Natural killer cell (primary cell): ENCODE results near the gene THRB. TPM values are rescaled to one million over a fixed set of nuclear protein-coding genes. Genes with fewer than 3 reads are reported as not detected.

Experiments
- ATAC-seq, 3 donors: fragments of 150-1000 bp in 2 of 3; fragments of 200-7000 bp in 1 of 3; cut with Tn5 transposase; 1 replicate in 1 of 3; 2 replicates in 2 of 3; pipeline ENCODE4 v1.10.0; 2021; ENCODE audit warnings: mild to moderate bottlenecking in 2 of 3, moderate library complexity in 2 of 3
- DNase-seq, 2 donors: peaks; one replicate each; pipeline versions ENCODE4 v3.0.0 to v3.0.0-alpha.2; 2013 to 2021; ENCODE audit warnings: mixed read lengths in 1 of 2
- H3K27ac ChIP-seq: one replicate; pipeline ENCODE4 v1.5.1; 2013; ENCODE audit warnings: mild to moderate bottlenecking, low read length
- H3K27me3 ChIP-seq: one replicate; pipeline ENCODE4 v1.6.1; 2013; ENCODE audit warnings: low read length; ENCODE audit not compliant: control insufficient read depth, insufficient read depth
- H3K36me3 ChIP-seq: one replicate; pipeline ENCODE4 v1.6.1; 2013; ENCODE audit warnings: low read length; ENCODE audit not compliant: control insufficient read depth, insufficient read depth
- H3K4me1 ChIP-seq: one replicate; pipeline ENCODE4 v1.6.1; 2013; ENCODE audit warnings: low read length; ENCODE audit not compliant: control insufficient read depth, insufficient read depth
- H3K4me3 ChIP-seq: one replicate; pipeline ENCODE4 v1.5.1; 2013; ENCODE audit warnings: low read length
- H3K9me3 ChIP-seq: one replicate; pipeline ENCODE4 v1.6.1; 2013; ENCODE audit warnings: low read length; ENCODE audit not compliant: control insufficient read depth, insufficient read depth
- H3K27ac Mint-ChIP-seq, 2 donors: one replicate each; pipeline ENCODE4 v1.8.0; 2022; ENCODE audit warnings: mild to moderate bottlenecking in 2 of 2, mixed read lengths in 2 of 2, moderate library complexity in 1 of 2
- H3K27me3 Mint-ChIP-seq, 2 donors: one replicate each; pipeline ENCODE4 v1.8.0; 2022; ENCODE audit warnings: low read depth in 2 of 2, mixed read lengths in 2 of 2
- H3K36me3 Mint-ChIP-seq: one replicate; pipeline ENCODE4 v1.8.0; 2022; ENCODE audit warnings: mixed read lengths
- H3K4me1 Mint-ChIP-seq, 2 donors: one replicate each; pipeline ENCODE4 v1.8.0; 2022; ENCODE audit warnings: mixed read lengths in 2 of 2
- H3K4me3 Mint-ChIP-seq: one replicate; pipeline ENCODE4 v1.8.0; 2022; ENCODE audit warnings: mild to moderate bottlenecking, moderate library complexity, mixed read lengths
- H3K9me3 Mint-ChIP-seq, 2 donors: one replicate each; pipeline ENCODE4 v1.8.0; 2022; ENCODE audit warnings: mixed read lengths in 2 of 2
- WGBS: methylation state at CpG from one replicate; pipeline ENCODE4 v1.1.7; 2013; ENCODE audit warnings: missing lambda C conversion rate; ENCODE audit not compliant: insufficient coverage; 5-methylcytosine and 5-hydroxymethylcytosine counted together
- intact Hi-C: fragments of 100-400 bp; cut with micrococcal nuclease; formaldehyde crosslinking; loops from one replicate; pipeline ENCODE4 v1.14.2; 2022
- total RNA-seq, 4 donors: library from RNA; stranded (reverse); fragments of 120-200 nt in 1 of 4; gene quantifications; one replicate each; pipeline versions ENCODE4 v1.2.3 to v1.2.4, GENCODE V29; 2013 to 2022
- TF ChIP-seq, protein P1 (sequence below): fragments of 200-600 bp; IDR thresholded peaks from one replicate; pipeline ENCODE4 v1.8.0; 2022; ENCODE audit warnings: antibody characterized with exemption

The THRB gene
- total RNA-seq, 3 donors from 2014 or later (not counting 1 experiment from before 2014, with no cell fraction given) = 0.05 TPM; not detected in 2

DNA sequence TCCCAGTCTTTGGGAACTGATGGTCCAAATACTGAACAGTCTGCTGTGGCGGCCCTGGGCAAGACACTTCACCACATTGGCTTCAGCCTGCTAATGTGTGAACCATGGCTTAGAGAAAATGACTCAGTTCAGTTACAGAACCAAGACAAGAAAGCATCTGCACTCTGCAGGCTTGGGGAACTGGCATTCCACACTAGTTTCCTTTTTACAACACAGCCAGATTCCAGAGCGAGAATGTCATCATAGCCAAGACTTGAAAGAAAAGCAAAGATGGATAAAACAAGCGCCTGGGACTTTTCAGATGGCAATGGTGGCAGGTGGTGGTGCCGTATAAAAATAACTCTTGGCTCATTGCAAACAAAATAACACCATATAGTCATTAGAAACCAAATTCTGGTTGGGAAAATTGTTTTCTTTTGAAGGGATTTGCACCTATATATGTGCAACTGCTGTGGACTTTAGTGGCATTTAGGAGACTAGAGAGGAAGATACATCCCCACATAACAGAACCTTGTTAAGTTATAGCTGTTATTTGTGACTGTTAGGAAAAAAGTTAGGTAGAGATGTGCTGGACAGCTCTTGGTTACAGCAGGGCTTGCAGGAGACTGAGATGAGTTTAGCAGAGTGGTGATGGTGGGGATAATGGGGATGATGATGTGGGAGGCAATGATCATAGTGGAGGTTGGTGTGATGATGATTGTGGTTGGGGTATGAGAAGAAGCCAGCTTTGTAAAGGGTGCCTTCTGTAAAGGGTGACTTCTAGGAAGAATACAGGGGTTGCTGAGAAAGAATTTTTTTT lies 273.6 kb downstream of the THRB start:
- no peaks in the 10 kb centered on the region for H3K4me1 ChIP-seq
- Mint-ChIP-seq H3K4me3 (no peak overlapping the region), H3K27ac (no peak overlapping the region), H3K9me3 (no peaks in the 10 kb centered on the region), H3K27me3 (peaks cover 0 to 3% of the 10 kb centered on the region in 2 donors), H3K4me1 (no peaks in the 10 kb centered on the region), H3K36me3 (no peaks in the 10 kb centered on the region)
- WGBS = 86% methylated on average over 3 of the region's 4 CpGs
- no peak for DNase-seq
- no peaks in the 10 kb centered on the region for H3K9me3 ChIP-seq
- intact Hi-C loops = no loop called here
- no peak for ATAC-seq
- no peak overlapping the region for H3K4me3 ChIP-seq
- H3K27me3 ChIP-seq = no peaks in the 10 kb centered on the region
- H3K36me3 ChIP-seq = no peaks in the 10 kb centered on the region
- no peak overlapping the region for H3K27ac ChIP-seq
- TF ChIP-seq, protein P1, sequence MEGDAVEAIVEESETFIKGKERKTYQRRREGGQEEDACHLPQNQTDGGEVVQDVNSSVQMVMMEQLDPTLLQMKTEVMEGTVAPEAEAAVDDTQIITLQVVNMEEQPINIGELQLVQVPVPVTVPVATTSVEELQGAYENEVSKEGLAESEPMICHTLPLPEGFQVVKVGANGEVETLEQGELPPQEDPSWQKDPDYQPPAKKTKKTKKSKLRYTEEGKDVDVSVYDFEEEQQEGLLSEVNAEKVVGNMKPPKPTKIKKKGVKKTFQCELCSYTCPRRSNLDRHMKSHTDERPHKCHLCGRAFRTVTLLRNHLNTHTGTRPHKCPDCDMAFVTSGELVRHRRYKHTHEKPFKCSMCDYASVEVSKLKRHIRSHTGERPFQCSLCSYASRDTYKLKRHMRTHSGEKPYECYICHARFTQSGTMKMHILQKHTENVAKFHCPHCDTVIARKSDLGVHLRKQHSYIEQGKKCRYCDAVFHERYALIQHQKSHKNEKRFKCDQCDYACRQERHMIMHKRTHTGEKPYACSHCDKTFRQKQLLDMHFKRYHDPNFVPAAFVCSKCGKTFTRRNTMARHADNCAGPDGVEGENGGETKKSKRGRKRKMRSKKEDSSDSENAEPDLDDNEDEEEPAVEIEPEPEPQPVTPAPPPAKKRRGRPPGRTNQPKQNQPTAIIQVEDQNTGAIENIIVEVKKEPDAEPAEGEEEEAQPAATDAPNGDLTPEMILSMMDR = no peak

DNA sequence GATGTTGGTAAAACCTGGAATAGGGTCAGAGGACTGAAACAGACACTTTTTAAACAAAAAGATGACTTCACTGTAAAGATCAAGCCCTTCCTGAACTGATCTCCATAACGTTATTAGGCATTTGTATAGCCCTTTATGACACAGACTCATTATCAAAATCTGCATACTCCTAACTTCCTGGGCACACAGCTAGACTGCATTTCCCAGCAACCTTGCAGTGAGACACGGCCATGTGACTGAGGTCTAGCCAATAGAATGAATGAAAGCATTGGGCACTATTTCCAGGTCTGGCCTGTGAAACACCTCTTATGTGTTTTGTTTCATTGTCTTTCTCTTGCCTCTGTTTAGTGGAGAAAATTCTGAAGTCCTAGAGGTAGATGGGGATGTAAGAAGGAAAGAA lies 279.1 kb downstream of the THRB start:
- WGBS = 76% methylated on average over 2 of the region's 2 CpGs
- no peak for ATAC-seq
- H3K4me1 ChIP-seq = no peaks in the 10 kb centered on the region
- no peaks in the 10 kb centered on the region for H3K36me3 Mint-ChIP-seq
- H3K27me3 Mint-ChIP-seq = no peaks in the 10 kb centered on the region
- no peak for DNase-seq
- H3K4me3 Mint-ChIP-seq = no peak overlapping the region
- no peak overlapping the region for H3K27ac ChIP-seq
- intact Hi-C loops = no loop called here
- H3K4me1 Mint-ChIP-seq = no peaks in the 10 kb centered on the region
- H3K9me3 ChIP-seq = no peaks in the 10 kb centered on the region
- H3K27me3 ChIP-seq = no peaks in the 10 kb centered on the region
- no peak overlapping the region for H3K27ac Mint-ChIP-seq
- no peaks in the 10 kb centered on the region for H3K9me3 Mint-ChIP-seq
- TF ChIP-seq, protein P1 = no peak
- H3K36me3 ChIP-seq = no peaks in the 10 kb centered on the region
- H3K4me3 ChIP-seq = no peak overlapping the region

DNA sequence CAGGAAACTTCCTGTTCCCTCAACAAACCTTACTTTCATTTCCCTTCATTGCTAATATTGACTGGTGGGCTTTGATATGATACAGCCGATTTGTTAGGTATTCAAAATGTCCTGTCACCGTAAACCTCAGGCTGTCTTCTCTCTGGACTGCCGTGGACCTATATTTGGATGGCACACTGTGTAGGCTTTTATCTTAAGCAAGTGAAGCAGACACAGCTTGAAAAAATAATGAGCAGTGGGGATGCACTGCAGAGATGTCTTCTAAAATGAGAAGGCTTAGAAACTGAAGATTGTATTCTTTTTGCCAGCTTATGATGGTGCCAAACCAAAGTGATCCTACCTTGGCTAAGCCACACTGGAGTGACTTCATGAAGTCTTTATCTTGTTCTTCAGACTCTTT lies 283.3 kb downstream of the THRB start:
- H3K4me1 ChIP-seq = no peaks in the 10 kb centered on the region
- H3K4me3 Mint-ChIP-seq = no peak overlapping the region

More for the DNA sequence above, 283.3 kb downstream of the THRB start:
- ATAC-seq = no peak
- no peak overlapping the region for H3K27ac Mint-ChIP-seq
- TF ChIP-seq, protein P1 = no peak
- H3K4me1 Mint-ChIP-seq = no peaks in the 10 kb centered on the region
- Histone ChIP-seq H3K27me3 (no peaks in the 10 kb centered on the region), H3K27ac (no peak overlapping the region), H3K9me3 (no peaks in the 10 kb centered on the region), H3K4me3 (no peak overlapping the region), H3K36me3 (no peaks in the 10 kb centered on the region)
- intact Hi-C loops = no loop called here
- no peaks in the 10 kb centered on the region for H3K36me3 Mint-ChIP-seq
- no peaks in the 10 kb centered on the region for H3K9me3 Mint-ChIP-seq
- no peaks in the 10 kb centered on the region for H3K27me3 Mint-ChIP-seq
- 93% methylated on average over 3 of the region's 3 CpGs for WGBS
- DNase-seq = no peak
